ENCODE measurements around the gene MAK. TPM values are rescaled to one million over a fixed set of nuclear protein-coding genes. Genes with fewer than 3 reads are reported as not detected.

The MAK gene
- total and polyA plus RNA-seq, 4 donors: 1.0 to 4.6 (median 2.7) TPM

GRCh38 chr6:10793695-10794094, 44.6 kb downstream of the MAK start:
- TF ChIP-seq CTCF (IDR thresholded peaks at IDR 0.05; ENCODE audit: control extremely low read depth, extremely low read depth): no peak
- no peak overlapping the region for H3K4me3 ChIP-seq
- H3K36me3 ChIP-seq (ENCODE audit: control insufficient read depth in 4 of 4, insufficient read depth in 4 of 4, low read length in 4 of 4): peaks cover 0 to 7% (median 2%) of the 10 kb centered on the region in 4 donors
- H3K4me1 ChIP-seq (ENCODE audit: control insufficient read depth in 5 of 5, insufficient read depth in 5 of 5, low read length in 5 of 5): no peaks in the 10 kb centered on the region
- H3K27me3 ChIP-seq (ENCODE audit: control insufficient read depth in 3 of 3, insufficient read depth in 3 of 3, low read length in 2 of 3): no peaks in the 10 kb centered on the region
- H3K9ac ChIP-seq (ENCODE audit: insufficient read depth in 1 of 2, low read length in 2 of 2): no peak overlapping the region
- no peak for DNase-seq
- H3K9me3 ChIP-seq (ENCODE audit: control insufficient read depth in 4 of 4, insufficient read depth in 3 of 4, low read length in 3 of 4): no peaks in the 10 kb centered on the region
- WGBS, 2 donors: 83 to 85% methylated on average over 6 of the region's 6 CpGs
- ATAC-seq (ENCODE audit: insufficient read depth, low FRiP score): no peak
- H3K27ac ChIP-seq (ENCODE audit: low read depth in 1 of 2, low read length in 1 of 2): no peak overlapping the region

GRCh38 chr6:10793035-10793434, 45.3 kb downstream of the MAK start:
- Histone ChIP-seq H3K27me3 (ENCODE audit: control insufficient read depth in 3 of 3, insufficient read depth in 3 of 3, low read length in 2 of 3) (no peaks in the 10 kb centered on the region), H3K9me3 (ENCODE audit: control insufficient read depth in 4 of 4, insufficient read depth in 3 of 4, low read length in 3 of 4) (no peaks in the 10 kb centered on the region), H3K27ac (ENCODE audit: low read depth in 1 of 2, low read length in 1 of 2) (no peak overlapping the region), H3K4me3 (no peak overlapping the region), H3K36me3 (ENCODE audit: control insufficient read depth in 4 of 4, insufficient read depth in 4 of 4, low read length in 4 of 4) (peaks cover 0 to 7% (median 2%) of the 10 kb centered on the region in 4 donors), H3K4me1 (ENCODE audit: control insufficient read depth in 5 of 5, insufficient read depth in 5 of 5, low read length in 5 of 5) (no peaks in the 10 kb centered on the region), H3K9ac (ENCODE audit: insufficient read depth in 1 of 2, low read length in 2 of 2) (no peak overlapping the region)
- ATAC-seq (ENCODE audit: insufficient read depth, low FRiP score) (no peak), DNase-seq (no peak)
- WGBS, 2 donors: 90 to 97% methylated on average over 3 of the region's 3 CpGs
- no peak for TF ChIP-seq CTCF (IDR thresholded peaks at IDR 0.05; ENCODE audit: control extremely low read depth, extremely low read depth)

- H3K4me1 ChIP-seq (ENCODE audit: control insufficient read depth in 5 of 5, insufficient read depth in 5 of 5, low read length in 5 of 5): no peaks in the 10 kb centered on the region
- ATAC-seq (ENCODE audit: insufficient read depth, low FRiP score) (no peak), DNase-seq (no peak)
- H3K36me3 ChIP-seq (ENCODE audit: control insufficient read depth in 4 of 4, insufficient read depth in 4 of 4, low read length in 4 of 4): peaks cover 0 to 7% (median 2%) of the 10 kb centered on the region in 4 donors
- 91% methylated on average over 5 of the region's 5 CpGs for WGBS, 2 donors
- H3K27me3 ChIP-seq (ENCODE audit: control insufficient read depth in 3 of 3, insufficient read depth in 3 of 3, low read length in 2 of 3): no peaks in the 10 kb centered on the region
- no peak for TF ChIP-seq CTCF (IDR thresholded peaks at IDR 0.05; ENCODE audit: control extremely low read depth, extremely low read depth)
- H3K27ac ChIP-seq (ENCODE audit: low read depth in 1 of 2, low read length in 1 of 2): no peak overlapping the region
- H3K4me3 ChIP-seq: no peak overlapping the region
- no peaks in the 10 kb centered on the region for H3K9me3 ChIP-seq (ENCODE audit: control insufficient read depth in 4 of 4, insufficient read depth in 3 of 4, low read length in 3 of 4)
- H3K9ac ChIP-seq (ENCODE audit: insufficient read depth in 1 of 2, low read length in 2 of 2): no peak overlapping the region
Observed at GRCh38 chr6:10792101-10792500, 46.2 kb downstream of the MAK start.

GRCh38 chr6:10791673-10792072, 46.7 kb downstream of the MAK start:
- no peaks in the 10 kb centered on the region for H3K27me3 ChIP-seq (ENCODE audit: control insufficient read depth in 3 of 3, insufficient read depth in 3 of 3, low read length in 2 of 3)
- no peaks in the 10 kb centered on the region for H3K4me1 ChIP-seq (ENCODE audit: control insufficient read depth in 5 of 5, insufficient read depth in 5 of 5, low read length in 5 of 5)
- ATAC-seq (ENCODE audit: insufficient read depth, low FRiP score) (no peak), DNase-seq (no peak)
- H3K9me3 ChIP-seq (ENCODE audit: control insufficient read depth in 4 of 4, insufficient read depth in 3 of 4, low read length in 3 of 4): no peaks in the 10 kb centered on the region
- no peak overlapping the region for H3K4me3 ChIP-seq
- H3K9ac ChIP-seq (ENCODE audit: insufficient read depth in 1 of 2, low read length in 2 of 2): no peak overlapping the region
- peaks cover 0 to 7% (median 2%) of the 10 kb centered on the region in 4 donors for H3K36me3 ChIP-seq (ENCODE audit: control insufficient read depth in 4 of 4, insufficient read depth in 4 of 4, low read length in 4 of 4)
- WGBS, 2 donors: 96 to 99% methylated on average over 5 of the region's 5 CpGs
- TF ChIP-seq CTCF (IDR thresholded peaks at IDR 0.05; ENCODE audit: control extremely low read depth, extremely low read depth): no peak
- H3K27ac ChIP-seq (ENCODE audit: low read depth in 1 of 2, low read length in 1 of 2): no peak overlapping the region
